GM12878 (cell line): ENCODE results near the gene PDF. TPM values are rescaled to one million over a fixed set of nuclear protein-coding genes. Genes with fewer than 3 reads are reported as not detected.

Experiments used
- ATAC-seq: fragments of 200-7000 bp; cut with Tn5 transposase; 3 replicates; pipeline ENCODE4 v1.9.1; 2020; ENCODE audit warnings: mild to moderate bottlenecking, moderate library complexity
- BruUV-seq: library from RNA; stranded (reverse); fragments of 400-500 nt; replicated peaks from 2 replicates; lab custom pipeline; 2021; lab: Mats Ljungman, UMichigan
- CTCF ChIA-PET: fragments of 300-600 bp; sonication (Branson Sonifier 250); formaldehyde crosslinking; extraction: SDS; loops from one replicate; lab custom pipeline; 2021; ENCODE audit warnings: inconsistent platforms; lab: Yijun Ruan, JAX
- POLR2A ChIA-PET: fragments of 350-600 bp; formaldehyde crosslinking; extraction: SDS; loops from one replicate; lab custom pipeline; 2021; ENCODE audit warnings: inconsistent platforms; lab: Charles Lee
- RAD21 ChIA-PET: fragments of 300-600 bp; sonication (Branson Sonifier 250); formaldehyde crosslinking; loops from one replicate; lab custom pipeline; 2023; ENCODE audit warnings: antibody characterized with exemption; ENCODE audit not compliant: unreplicated experiment; lab: Charles Lee
- SMC1A ChIA-PET: fragments of 300-600 bp; sonication (Branson Sonifier 250); formaldehyde crosslinking; loops from one replicate; lab custom pipeline; 2023; ENCODE audit not compliant: unreplicated experiment, uncharacterized antibody; lab: Charles Lee
- DNase-seq: peaks from one replicate; pipeline ENCODE4 v3.0.0-alpha.2; 2011; ENCODE audit warnings: low read depth, low spot score
- FAIRE-seq: peaks from 3 replicates; lab custom pipeline; 2011; peaks lifted over from hg19 to GRCh38; lab: Jason Lieb, UNC
- H2AFZ ChIP-seq: 2 replicates; pipeline ENCODE4 v1.6.0; 2011; ENCODE audit warnings: low read depth, low read length, control low read depth; ENCODE audit not compliant: control insufficient read depth
- H3K27ac ChIP-seq: 2 replicates; pipeline ENCODE4 v1.5.1; 2011; ENCODE audit warnings: control low read depth; ENCODE audit not compliant: control insufficient read depth, insufficient read depth
- H3K27me3 ChIP-seq, 2 experiments: replicated peaks in 1 of 2; 2 replicates each; pipeline versions ENCODE4 v1.6.0 to v1.6.1; 2011; ENCODE audit warnings: low read length in 1 of 2; ENCODE audit not compliant: control insufficient read depth in 2 of 2, insufficient read depth in 2 of 2
- H3K36me3 ChIP-seq, 2 experiments: 2 replicates each; pipeline ENCODE4 v1.5.1; 2011; ENCODE audit warnings: low read length in 1 of 2; ENCODE audit not compliant: control insufficient read depth in 2 of 2, insufficient read depth in 2 of 2
- H3K4me1 ChIP-seq: 2 replicates; pipeline ENCODE4 v1.6.1; 2011; ENCODE audit warnings: mild to moderate bottlenecking, low read length, moderate library complexity, mixed read lengths; ENCODE audit not compliant: control insufficient read depth, insufficient read depth
- H3K4me2 ChIP-seq: 2 replicates; pipeline ENCODE4 v1.6.0; 2011; ENCODE audit warnings: control low read depth; ENCODE audit not compliant: control insufficient read depth, insufficient read depth
- H3K4me3 ChIP-seq: fragments of 200-600 bp; sonication (generic); 2 replicates; pipeline ENCODE4 v1.5.1; 2016
- H3K79me2 ChIP-seq: 2 replicates; pipeline ENCODE4 v1.6.0; 2011; ENCODE audit warnings: low read length; ENCODE audit not compliant: control insufficient read depth, insufficient read depth
- H3K9ac ChIP-seq: 2 replicates; pipeline ENCODE4 v1.8.0; 2011; ENCODE audit warnings: low read length, control low read depth, mixed read lengths; ENCODE audit not compliant: control insufficient read depth, insufficient read depth
- H3K9me3 ChIP-seq: replicated peaks from 3 replicates; pipeline ENCODE4 v1.5.1; 2011; ENCODE audit warnings: mild to moderate bottlenecking, low read length; ENCODE audit not compliant: control insufficient read depth, insufficient read depth
- H4K20me1 ChIP-seq: 2 replicates; pipeline ENCODE4 v1.6.0; 2011; ENCODE audit not compliant: control insufficient read depth, insufficient read depth
- BCL11A ChIP-seq: IDR thresholded peaks from 2 replicates; pipeline ENCODE4 v1.6.1; 2011; ENCODE audit warnings: low read depth, low read length
- CHD1 ChIP-seq: IDR thresholded peaks from 2 replicates; pipeline ENCODE4 v1.6.1; 2012; ENCODE audit warnings: low read depth, low read length, improper control_type of control experiment
- HCFC1 ChIP-seq: fragments of 150-350 bp; IDR thresholded peaks from 2 replicates; pipeline ENCODE4 v1.6.1; 2014; ENCODE audit warnings: low read length
- HDAC2 ChIP-seq: fragments of 200-600 bp; sonication (generic); IDR thresholded peaks from 2 replicates; pipeline ENCODE4 v1.6.1; 2017
- IRF4 ChIP-seq: IDR thresholded peaks from 2 replicates; pipeline ENCODE4 v1.6.1; 2011; ENCODE audit warnings: low read depth, low read length
- MTA3 ChIP-seq: IDR thresholded peaks from 2 replicates; pipeline ENCODE4 v1.6.1; 2012; ENCODE audit warnings: low read length, inconsistent platforms, borderline replicate concordance
- MYB ChIP-seq: fragments of 150-350 bp; IDR thresholded peaks from 2 replicates; pipeline ENCODE4 v1.6.1; 2014; ENCODE audit warnings: mild to moderate bottlenecking, low read depth, low read length, borderline replicate concordance
- NFXL1 ChIP-seq: fragments of 450-650 bp; IDR thresholded peaks from 2 replicates; pipeline ENCODE4 v1.6.1; 2017; ENCODE audit warnings: antibody characterized with exemption, mild to moderate bottlenecking, borderline replicate concordance
- NFYB ChIP-seq: IDR thresholded peaks from 2 replicates; pipeline ENCODE4 v1.6.1; 2011; ENCODE audit warnings: low read depth, mild to moderate bottlenecking, low read length, improper control_type of control experiment, moderate library complexity; ENCODE audit not compliant: insufficient read depth
- NR2C2 ChIP-seq: IDR thresholded peaks from 2 replicates; pipeline ENCODE4 v1.6.1; 2011; ENCODE audit warnings: borderline replicate concordance, low read depth; ENCODE audit not compliant: control insufficient read depth, insufficient read length
- POLR2AphosphoS2 ChIP-seq: IDR thresholded peaks from 2 replicates; pipeline ENCODE4 v1.6.1; 2011; ENCODE audit warnings: low read depth, mild to moderate bottlenecking, low read length, improper control_type of control experiment, moderate library complexity
- RB1 ChIP-seq: fragments of 450-650 bp; formaldehyde crosslinking; IDR thresholded peaks from 2 replicates; pipeline ENCODE4 v1.6.1; 2017; ENCODE audit warnings: mild to moderate bottlenecking, borderline replicate concordance
- SIN3A ChIP-seq: IDR thresholded peaks from 2 replicates; pipeline ENCODE4 v1.6.1; 2012; ENCODE audit warnings: low read depth, low read length, improper control_type of control experiment
- SRF ChIP-seq, 2 experiments: IDR thresholded peaks; 2 replicates each; pipeline ENCODE4 v1.6.1; 2011; ENCODE audit warnings: low read depth in 2 of 2, low read length in 2 of 2, mild to moderate bottlenecking in 1 of 2, moderate library complexity in 1 of 2
- TARDBP ChIP-seq: IDR thresholded peaks from 2 replicates; pipeline ENCODE4 v1.6.1; 2016; ENCODE audit warnings: borderline replicate concordance
- ZNF207 ChIP-seq: fragments of 450-650 bp; IDR thresholded peaks from 2 replicates; pipeline ENCODE4 v1.6.1; 2014; ENCODE audit warnings: antibody characterized with exemption, mild to moderate bottlenecking, borderline replicate concordance
- ZNF274 ChIP-seq: IDR thresholded peaks from one replicate; pipeline ENCODE4 v1.8.0; 2011; ENCODE audit not compliant: insufficient read length, insufficient read depth
- ZNF622 ChIP-seq: fragments of 450-650 bp; IDR thresholded peaks from 2 replicates; pipeline ENCODE4 v1.6.1; 2017; ENCODE audit warnings: mild to moderate bottlenecking, inconsistent platforms
- WGBS: methylation state at CpG from one replicate; pipeline ENCODE4 v1.1.6; 2016; ENCODE audit warnings: low lambda C conversion rate; ENCODE audit not compliant: insufficient replicate concordance, insufficient coverage; ENCODE audit errors: missing lambda C conversion rate; 5-methylcytosine and 5-hydroxymethylcytosine counted together
- in situ Hi-C: fragments of 300-500 bp; cut with MboI; formaldehyde crosslinking; loops from 9 replicates; pipeline ENCODE4 v1.14.3; 2018; ENCODE audit warnings: mixed read lengths
- intact Hi-C: fragments of 100-400 bp; cut with micrococcal nuclease; formaldehyde crosslinking; loops from one replicate; pipeline ENCODE4 v1.14.2; 2022; ENCODE audit not compliant: unreplicated experiment
- polyA plus RNA-seq, 11 experiments: library from polyadenylated mRNA; depleted of rRNA in 4 of 11; unstranded in 6 of 11; stranded (reverse) in 5 of 11; fragments of >200 nt; fragmentation: Nextera tagmentation in 4 of 11; fragmentation: Illumina TruSeq in 1 of 11; extraction: Ambion mirVana in 4 of 11; extraction: Trizol in 1 of 11; gene quantifications; 1 replicate in 1 of 11; 2 replicates in 10 of 11; pipeline versions ENCODE4 v1.2.1 to v1.2.3, GENCODE V29; 2011 to 2016; ENCODE audit warnings: inconsistent platforms in 2 of 11, missing spikeins in 2 of 11, low read depth in 1 of 11
- total RNA-seq, 4 experiments: library from RNA; depleted of rRNA in 3 of 4; stranded (reverse); fragments of >200 nt in 3 of 4; fragmentation: Illumina TruSeq in 1 of 4; extraction: Trizol in 1 of 4; gene quantifications; 2 replicates each; pipeline versions ENCODE4 v1.2.1 to v1.2.3, GENCODE V29; 2013 to 2021
- TF ChIP-seq, protein P1 (sequence below): fragments of 450-650 bp; IDR thresholded peaks from 2 replicates; pipeline ENCODE4 v1.6.1; 2018; ENCODE audit warnings: borderline replicate concordance, mild to moderate bottlenecking; ENCODE audit not compliant: partially characterized antibody

The PDF gene
- total and polyA plus RNA-seq, 10 of the 15 experiments (the other 5 are each of a cell fraction or from before 2014, with no cell fraction given), result 0.13 to 44.1 (median 16.7) TPM

GRCh38 chr16:69285240-69285639 is 45.1 kb downstream of the PDF start:
- intact Hi-C loops, result loop anchor here (5.0 to 10.0 kb wide), 2 partner anchors 380 to 758 kb away; no protein-coding TSS in a partner anchor
- SMC1A ChIA-PET, result interaction anchor here (0.6 to 8.2 kb wide), 19 partner anchors 8 to 426 kb away, joined by 3 to 117 read pairs (median 4); partner anchors contain the start of gene SNTB2

More at GRCh38 chr16:69285240-69285639, 45.1 kb downstream of the PDF start:
- no peak overlapping the region for H3K4me2 ChIP-seq
- no peaks in the 10 kb centered on the region; a peak in 1 of 4 replicates for H3K36me3 ChIP-seq
- no peaks in the 10 kb centered on the region for H3K27me3 ChIP-seq
- H3K4me1 ChIP-seq, result no peaks in the 10 kb centered on the region
- H3K9ac ChIP-seq, result no peak overlapping the region
- ATAC-seq, result no peak
- H3K79me2 ChIP-seq, result no peaks in the 10 kb centered on the region
- FAIRE-seq, result no peak
- in situ Hi-C loops, result loop anchor here (5.0 to 10.0 kb wide), 2 partner anchors 133 to 760 kb away; no protein-coding TSS in a partner anchor
- no peak overlapping the region for H3K27ac ChIP-seq
- H3K4me3 ChIP-seq, result no peak overlapping the region
- DNase-seq, result no peak
- no peak overlapping the region for H2AFZ ChIP-seq
- no peaks in the 10 kb centered on the region for H3K9me3 ChIP-seq
- WGBS, result 82% methylated on average over 4 of the region's 4 CpGs
- ChIA-PET CTCF (interaction anchor here (0.7 to 8.6 kb wide), 14 partner anchors 9 to 756 kb away, joined by 3 to 193 read pairs (median 5); no protein-coding TSS in a partner anchor), POLR2A (interaction anchor here (0.6 to 0.7 kb wide), 2 partner anchors 161 to 1402 kb away, joined by 3 to 4 read pairs; no protein-coding TSS in a partner anchor), RAD21 (interaction anchor here (1.2 to 6.7 kb wide), 6 partner anchors 44 to 173 kb away, joined by 3 to 69 read pairs (median 4); partner anchors contain the start of gene SNTB2)
- BruUV-seq, result no TSS peak
- no peak for TF ChIP-seq IRF4
- no peak for TF ChIP-seq HCFC1
- no peak for TF ChIP-seq SRF (IDR thresholded peaks at IDR 0.05; ENCODE audit: low read depth in 2 of 2, low read length in 2 of 2)
- no peak for TF ChIP-seq TARDBP
- no peak for TF ChIP-seq HDAC2
- TF ChIP-seq BCL11A, result no peak
- TF ChIP-seq RB1, result no peak
- no peak for TF ChIP-seq NFXL1
- TF ChIP-seq ZNF207, result no peak
- no peak for TF ChIP-seq MTA3
- no peak for TF ChIP-seq CHD1
- TF ChIP-seq SIN3A, result no peak
- TF ChIP-seq ZNF622, result no peak
- no peak for TF ChIP-seq MYB
- TF ChIP-seq NFYB, result no peak
- no peak for TF ChIP-seq NR2C2
- TF ChIP-seq POLR2AphosphoS2, result no peak
- TF ChIP-seq, protein P1, sequence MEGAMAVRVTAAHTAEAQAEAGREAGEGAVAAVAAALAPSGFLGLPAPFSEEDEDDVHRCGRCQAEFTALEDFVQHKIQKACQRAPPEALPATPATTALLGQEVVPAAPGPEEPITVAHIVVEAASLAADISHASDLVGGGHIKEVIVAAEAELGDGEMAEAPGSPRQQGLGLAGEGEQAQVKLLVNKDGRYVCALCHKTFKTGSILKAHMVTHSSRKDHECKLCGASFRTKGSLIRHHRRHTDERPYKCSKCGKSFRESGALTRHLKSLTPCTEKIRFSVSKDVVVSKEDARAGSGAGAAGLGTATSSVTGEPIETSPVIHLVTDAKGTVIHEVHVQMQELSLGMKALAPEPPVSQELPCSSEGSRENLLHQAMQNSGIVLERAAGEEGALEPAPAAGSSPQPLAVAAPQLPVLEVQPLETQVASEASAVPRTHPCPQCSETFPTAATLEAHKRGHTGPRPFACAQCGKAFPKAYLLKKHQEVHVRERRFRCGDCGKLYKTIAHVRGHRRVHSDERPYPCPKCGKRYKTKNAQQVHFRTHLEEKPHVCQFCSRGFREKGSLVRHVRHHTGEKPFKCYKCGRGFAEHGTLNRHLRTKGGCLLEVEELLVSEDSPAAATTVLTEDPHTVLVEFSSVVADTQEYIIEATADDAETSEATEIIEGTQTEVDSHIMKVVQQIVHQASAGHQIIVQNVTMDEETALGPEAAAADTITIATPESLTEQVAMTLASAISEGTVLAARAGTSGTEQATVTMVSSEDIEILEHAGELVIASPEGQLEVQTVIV, result no peak
- no peak for TF ChIP-seq ZNF274
- H4K20me1 ChIP-seq, result no peaks in the 10 kb centered on the region
